Measurements from ENCODE around the gene SALL1.

SALL1 gene

GRCh38 chr16:51137097-51137496 lies 14.0 kb downstream of the SALL1 start:
- Mint-ChIP-seq H3K4me3 (no peak overlapping the region), H3K9me3 (ENCODE audit: low read depth) (peaks cover 3% of the 10 kb centered on the region), H3K4me1 (ENCODE audit: low read depth) (peaks cover 2% of the 10 kb centered on the region), H3K27ac (no peak overlapping the region), H3K36me3 (no peaks in the 10 kb centered on the region), H3K27me3 (peaks cover 18% of the 10 kb centered on the region)

- Mint-ChIP-seq H3K27ac (no peak overlapping the region), H3K4me1 (ENCODE audit: low read depth) (peaks cover 2% of the 10 kb centered on the region), H3K36me3 (no peaks in the 10 kb centered on the region), H3K27me3 (peaks cover 24% of the 10 kb centered on the region), H3K9me3 (ENCODE audit: low read depth) (peaks cover 3% of the 10 kb centered on the region), H3K4me3 (no peak overlapping the region)
Measured at GRCh38 chr16:51134876-51135275, 16.2 kb downstream of the SALL1 start.

DNA sequence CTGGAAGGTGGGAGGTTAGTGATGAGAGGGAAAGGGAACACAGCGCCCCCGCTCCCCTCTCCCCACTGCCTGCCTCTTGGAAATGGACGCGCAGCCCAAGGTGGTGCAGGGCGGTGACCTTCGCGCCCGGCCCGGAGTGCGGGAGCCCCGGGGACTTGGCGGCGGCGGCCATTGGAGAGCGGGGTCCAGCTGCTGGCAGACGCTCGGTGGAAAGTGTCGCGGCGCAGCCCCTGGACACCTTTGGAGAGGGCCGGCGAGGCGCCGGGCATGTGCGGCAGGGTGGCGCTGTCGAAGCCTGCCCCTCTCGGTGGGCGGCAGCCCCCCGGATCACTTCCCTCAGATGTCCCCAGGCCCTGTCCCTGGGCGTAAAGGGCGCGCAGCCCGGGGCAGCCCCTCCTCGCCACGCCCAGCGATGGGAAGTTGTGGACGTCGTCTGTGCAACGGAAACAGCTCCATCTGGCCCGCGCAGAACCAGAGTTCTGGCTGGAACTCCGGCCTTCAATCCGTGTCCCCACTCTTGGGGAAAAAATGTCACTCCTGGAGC lies 16.7 kb downstream of the SALL1 start:
- Mint-ChIP-seq H3K9me3 (ENCODE audit: low read depth) (peaks cover 3% of the 10 kb centered on the region), H3K4me3 (no peak overlapping the region), H3K36me3 (no peaks in the 10 kb centered on the region), H3K27me3 (peaks cover 24% of the 10 kb centered on the region), H3K27ac (no peak overlapping the region), H3K4me1 (ENCODE audit: low read depth) (peaks cover 2% of the 10 kb centered on the region)

DNA sequence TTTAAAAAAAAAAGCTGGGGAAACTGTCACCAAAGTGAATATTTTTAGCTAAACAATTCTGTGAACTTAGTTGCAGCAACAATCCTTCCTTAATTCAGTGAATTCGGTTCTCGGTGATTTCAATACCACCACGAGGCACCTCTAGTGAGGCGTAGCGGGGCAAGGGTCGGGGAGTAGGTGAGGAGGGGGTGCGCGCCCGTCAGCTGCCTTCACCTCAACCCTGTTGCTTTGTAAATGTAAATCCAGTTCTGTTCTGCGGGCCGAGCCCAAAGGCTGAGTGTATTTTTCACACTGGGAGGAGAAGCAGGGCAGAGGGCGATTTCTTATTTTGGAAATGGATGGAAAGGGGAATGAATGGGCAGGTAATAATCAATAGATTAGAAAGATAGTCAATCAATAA lies 17.4 kb downstream of the SALL1 start:
- peaks cover 2% of the 10 kb centered on the region for H3K4me1 Mint-ChIP-seq (ENCODE audit: low read depth)
- H3K4me3 Mint-ChIP-seq: no peak overlapping the region
- no peaks in the 10 kb centered on the region for H3K36me3 Mint-ChIP-seq
- H3K27me3 Mint-ChIP-seq: peaks cover 24% of the 10 kb centered on the region
- H3K9me3 Mint-ChIP-seq (ENCODE audit: low read depth): peaks cover 3% of the 10 kb centered on the region
- no peak overlapping the region for H3K27ac Mint-ChIP-seq

GRCh38 chr16:51133183-51133582 lies 17.9 kb downstream of the SALL1 start:
- H3K27ac Mint-ChIP-seq: no peak overlapping the region
- H3K4me3 Mint-ChIP-seq: no peak overlapping the region
- H3K4me1 Mint-ChIP-seq (ENCODE audit: low read depth): peaks cover 2% of the 10 kb centered on the region
- H3K9me3 Mint-ChIP-seq (ENCODE audit: low read depth): peaks cover 3% of the 10 kb centered on the region
- H3K36me3 Mint-ChIP-seq: no peaks in the 10 kb centered on the region
- peaks cover 24% of the 10 kb centered on the region for H3K27me3 Mint-ChIP-seq

GRCh38 chr16:51132490-51133115 lies 18.5 kb downstream of the SALL1 start:
- peaks cover 23% of the 10 kb centered on the region for H3K27me3 Mint-ChIP-seq
- H3K4me3 Mint-ChIP-seq: no peak overlapping the region
- H3K36me3 Mint-ChIP-seq: no peaks in the 10 kb centered on the region
- H3K27ac Mint-ChIP-seq: no peak overlapping the region
- peaks cover 2% of the 10 kb centered on the region for H3K4me1 Mint-ChIP-seq (ENCODE audit: low read depth)
- peaks cover 3% of the 10 kb centered on the region for H3K9me3 Mint-ChIP-seq (ENCODE audit: low read depth)

DNA sequence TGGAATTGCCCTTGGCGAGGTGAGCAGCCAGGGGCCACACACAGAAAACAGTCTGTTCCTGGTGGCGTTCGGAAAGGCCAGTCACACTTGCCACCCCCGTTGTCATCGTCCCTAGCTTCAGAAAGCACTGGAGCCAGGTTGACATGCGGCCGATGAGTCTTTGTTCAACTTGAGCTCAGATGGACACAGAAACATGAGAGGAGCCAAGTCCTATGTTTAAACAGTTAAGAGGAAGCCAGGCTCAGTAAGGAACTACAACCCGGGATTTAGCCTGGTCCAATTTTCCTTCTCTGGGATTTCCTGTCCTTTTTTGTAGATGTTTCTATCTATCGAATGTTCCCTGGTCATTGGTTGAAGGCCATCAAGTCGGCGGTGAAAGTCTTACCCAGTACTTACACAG lies 19.5 kb downstream of the SALL1 start:
- no peak overlapping the region for H3K4me3 Mint-ChIP-seq
- H3K9me3 Mint-ChIP-seq (ENCODE audit: low read depth): peaks cover 3% of the 10 kb centered on the region
- H3K4me1 Mint-ChIP-seq (ENCODE audit: low read depth): peaks cover 2% of the 10 kb centered on the region
- H3K27ac Mint-ChIP-seq: no peak overlapping the region
- no peaks in the 10 kb centered on the region for H3K36me3 Mint-ChIP-seq
- peaks cover 22% of the 10 kb centered on the region for H3K27me3 Mint-ChIP-seq

- Mint-ChIP-seq H3K27me3 (peaks cover 20% of the 10 kb centered on the region), H3K36me3 (no peaks in the 10 kb centered on the region), H3K27ac (no peak overlapping the region)
Measured at GRCh38 chr16:51129105-51129504, 22.0 kb downstream of the SALL1 start.

DNA sequence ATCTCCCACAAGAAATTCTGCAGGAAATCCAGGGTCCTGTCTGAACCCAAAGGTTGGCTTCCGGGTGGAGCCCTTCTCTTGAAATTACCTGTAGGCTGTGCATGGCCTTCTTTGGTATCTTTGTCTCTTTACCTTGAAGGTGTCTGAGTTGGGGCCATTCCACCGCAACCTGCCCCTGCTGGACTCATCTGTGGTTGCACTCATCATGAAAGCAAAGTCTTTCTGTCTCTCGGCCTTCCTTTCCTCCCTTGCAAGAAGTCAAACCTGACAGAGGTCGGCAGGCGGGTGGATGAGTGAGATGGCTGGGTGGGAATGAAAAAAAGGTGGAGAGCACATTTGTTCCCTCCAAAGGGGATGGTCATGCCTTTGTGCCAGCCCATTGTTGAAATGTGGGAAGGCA lies 25.1 kb downstream of the SALL1 start:
- Mint-ChIP-seq H3K9me3 (ENCODE audit: low read depth) (no peaks in the 10 kb centered on the region), H3K36me3 (no peaks in the 10 kb centered on the region), H3K4me3 (no peak overlapping the region), H3K27ac (no peak overlapping the region), H3K4me1 (ENCODE audit: low read depth) (no peaks in the 10 kb centered on the region), H3K27me3 (peaks cover 19% of the 10 kb centered on the region)

More at GRCh38 chr16:51129105-51129504, 22.0 kb downstream of the SALL1 start:
- no peaks in the 10 kb centered on the region for H3K4me1 Mint-ChIP-seq (ENCODE audit: low read depth)
- H3K9me3 Mint-ChIP-seq (ENCODE audit: low read depth): no peaks in the 10 kb centered on the region
- H3K4me3 Mint-ChIP-seq: no peak overlapping the region

DNA sequence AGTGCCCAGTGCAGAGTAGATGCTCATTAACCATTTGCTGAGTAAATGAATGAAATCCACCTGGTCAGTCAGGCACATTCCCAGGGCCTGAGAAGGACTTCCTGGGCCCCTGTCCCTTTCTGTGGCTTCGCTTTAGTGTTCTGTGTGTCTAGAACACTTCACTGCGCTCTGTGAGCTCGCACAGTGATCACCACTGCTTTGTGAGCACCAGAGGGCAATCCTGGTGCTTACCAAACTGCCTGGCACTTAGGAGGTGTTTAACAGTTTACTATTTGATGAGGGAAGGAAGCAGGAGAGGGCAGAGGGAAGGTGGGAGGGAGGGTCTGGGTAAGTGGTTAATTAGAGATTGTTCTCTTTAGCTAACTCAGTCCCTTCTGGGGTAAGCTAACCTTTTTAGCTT lies 26.2 kb downstream of the SALL1 start:
- no peaks in the 10 kb centered on the region for H3K36me3 Mint-ChIP-seq
- H3K27ac Mint-ChIP-seq: no peak overlapping the region
- no peaks in the 10 kb centered on the region for H3K4me1 Mint-ChIP-seq (ENCODE audit: low read depth)
- H3K27me3 Mint-ChIP-seq: peaks cover 19% of the 10 kb centered on the region
- no peaks in the 10 kb centered on the region for H3K9me3 Mint-ChIP-seq (ENCODE audit: low read depth)
- no peak overlapping the region for H3K4me3 Mint-ChIP-seq

GRCh38 chr16:51121850-51122249 lies 29.2 kb downstream of the SALL1 start:
- H3K4me3 Mint-ChIP-seq: no peak overlapping the region
- H3K27ac Mint-ChIP-seq: no peak overlapping the region
- no peaks in the 10 kb centered on the region for H3K4me1 Mint-ChIP-seq (ENCODE audit: low read depth)
- H3K27me3 Mint-ChIP-seq: peaks cover 19% of the 10 kb centered on the region
- no peaks in the 10 kb centered on the region for H3K36me3 Mint-ChIP-seq
- no peaks in the 10 kb centered on the region for H3K9me3 Mint-ChIP-seq (ENCODE audit: low read depth)

DNA sequence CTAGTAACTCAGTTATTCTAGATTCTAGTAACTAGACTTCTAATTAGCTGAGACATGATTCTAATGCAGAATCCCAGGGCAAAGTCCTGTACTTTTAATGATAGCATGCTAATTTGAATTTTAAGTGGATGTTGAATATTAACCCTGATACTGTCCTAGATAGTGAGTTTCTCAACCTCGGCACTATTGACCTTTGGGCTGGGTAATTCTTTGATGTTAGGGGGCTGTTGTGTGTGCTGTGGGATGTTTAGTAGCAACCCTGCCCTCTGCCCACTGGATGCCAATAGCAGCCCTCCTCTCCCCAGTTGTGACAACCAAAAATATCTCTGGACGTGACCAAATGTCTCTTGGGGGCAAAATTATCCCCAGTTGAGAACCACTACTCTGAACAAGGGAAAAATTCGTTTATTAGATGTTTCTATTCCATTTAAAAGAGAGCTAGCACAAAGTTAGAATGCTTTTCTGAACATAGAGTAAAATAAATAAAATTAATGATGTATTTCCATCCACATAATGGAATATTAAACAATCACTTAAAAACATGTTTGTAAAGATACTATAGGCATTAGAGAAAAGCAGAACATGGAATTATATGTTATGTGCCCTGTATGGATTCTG lies 30.2 kb downstream of the SALL1 start:
- Mint-ChIP-seq H3K4me1 (ENCODE audit: low read depth) (no peaks in the 10 kb centered on the region), H3K27ac (no peak overlapping the region), H3K4me3 (no peak overlapping the region), H3K27me3 (peaks cover 22% of the 10 kb centered on the region), H3K9me3 (ENCODE audit: low read depth) (no peaks in the 10 kb centered on the region), H3K36me3 (no peaks in the 10 kb centered on the region)

GRCh38 chr16:51119973-51120729 lies 30.9 kb downstream of the SALL1 start:
- Mint-ChIP-seq H3K4me1 (ENCODE audit: low read depth) (no peaks in the 10 kb centered on the region), H3K36me3 (no peaks in the 10 kb centered on the region), H3K9me3 (ENCODE audit: low read depth) (no peaks in the 10 kb centered on the region), H3K4me3 (no peak overlapping the region), H3K27me3 (peaks cover 21% of the 10 kb centered on the region), H3K27ac (no peak overlapping the region)

GRCh38 chr16:51119556-51119955 lies 31.5 kb downstream of the SALL1 start:
- H3K27ac Mint-ChIP-seq: no peak overlapping the region
- no peak overlapping the region for H3K4me3 Mint-ChIP-seq
- H3K9me3 Mint-ChIP-seq (ENCODE audit: low read depth): no peaks in the 10 kb centered on the region
- no peaks in the 10 kb centered on the region for H3K36me3 Mint-ChIP-seq
- no peaks in the 10 kb centered on the region for H3K4me1 Mint-ChIP-seq (ENCODE audit: low read depth)
- H3K27me3 Mint-ChIP-seq: peaks cover 22% of the 10 kb centered on the region

- H3K9me3 Mint-ChIP-seq (ENCODE audit: low read depth): no peaks in the 10 kb centered on the region
- H3K36me3 Mint-ChIP-seq: no peaks in the 10 kb centered on the region
- H3K4me1 Mint-ChIP-seq (ENCODE audit: low read depth): no peaks in the 10 kb centered on the region
- H3K27me3 Mint-ChIP-seq: peaks cover 24% of the 10 kb centered on the region
- no peak overlapping the region for H3K27ac Mint-ChIP-seq
- no peak overlapping the region for H3K4me3 Mint-ChIP-seq
Measured at GRCh38 chr16:51116353-51116752, 34.7 kb downstream of the SALL1 start.

Data from activated naive CD8-positive, alpha-beta T cell (primary cell).